CD4-positive, alpha-beta memory T cell (primary cell): Measurements from ENCODE around the gene CLDND1. TPM values are rescaled to one million over a fixed set of nuclear protein-coding genes. Genes with fewer than 3 reads are reported as not detected.
A peak's percentile ranks its signal among the peaks of the same experiment; 100 is the strongest.

Source experiments
- CTCF ChIA-PET: fragments of 350-600 bp; sonication (Branson Sonifier 250); formaldehyde crosslinking; loops from one replicate; lab custom pipeline; 2021; ENCODE audit warnings: inconsistent platforms; ENCODE audit not compliant: partially characterized antibody; lab: Charles Lee
- POLR2A ChIA-PET: fragments of 350-600 bp; sonication (Branson Sonifier 250); formaldehyde crosslinking; loops from one replicate; lab custom pipeline; 2021; ENCODE audit not compliant: partially characterized antibody; lab: Charles Lee
- DNase-seq, 5 donors: peaks; one replicate each; pipeline versions ENCODE4 v3.0.0 to v3.0.0-alpha.2; 2020 to 2022; ENCODE audit warnings: mixed read lengths in 1 of 5
- H3K27ac ChIP-seq: one replicate; pipeline ENCODE4 v1.7.0; 2013; ENCODE audit warnings: low read depth, low read length
- H3K27me3 ChIP-seq: 2 replicates; pipeline ENCODE4 v1.7.0; 2013; ENCODE audit warnings: mild to moderate bottlenecking, low read length, moderate library complexity; ENCODE audit not compliant: insufficient read depth
- H3K36me3 ChIP-seq: 2 replicates; pipeline ENCODE4 v1.7.0; 2013; ENCODE audit warnings: mild to moderate bottlenecking, low read length, moderate library complexity; ENCODE audit not compliant: insufficient read depth
- H3K4me1 ChIP-seq: 2 replicates; pipeline ENCODE4 v1.7.0; 2013; ENCODE audit warnings: mild to moderate bottlenecking, low read length, moderate library complexity; ENCODE audit not compliant: insufficient read depth
- H3K4me3 ChIP-seq, 2 donors: one replicate each; pipeline ENCODE4 v1.7.0; 2013; ENCODE audit warnings: low read length in 2 of 2, mild to moderate bottlenecking in 1 of 2
- H3K9me3 ChIP-seq, 2 donors: one replicate each; pipeline ENCODE4 v1.7.0; 2013; ENCODE audit warnings: low read length in 2 of 2, control low read depth in 1 of 2; ENCODE audit not compliant: control insufficient read depth in 1 of 2
- H3K27ac Mint-ChIP-seq, 7 donors: one replicate each; pipeline ENCODE4 v1.8.0; 2020 to 2021; ENCODE audit warnings: mixed read lengths in 7 of 7, mild to moderate bottlenecking in 6 of 7, inconsistent platforms in 3 of 7, moderate library complexity in 3 of 7
- H3K27me3 Mint-ChIP-seq, 2 donors: one replicate each; pipeline ENCODE4 v1.8.0; 2020 to 2021; ENCODE audit warnings: mixed read lengths in 2 of 2
- H3K36me3 Mint-ChIP-seq, 2 donors: one replicate each; pipeline ENCODE4 v1.8.0; 2020 to 2021; ENCODE audit warnings: mixed read lengths in 2 of 2, inconsistent platforms in 1 of 2, mild to moderate bottlenecking in 1 of 2
- H3K4me1 Mint-ChIP-seq, 4 donors: one replicate each; pipeline ENCODE4 v1.8.0; 2020 to 2021; ENCODE audit warnings: mixed read lengths in 4 of 4, mild to moderate bottlenecking in 1 of 4
- H3K4me3 Mint-ChIP-seq, 8 donors: one replicate each; pipeline ENCODE4 v1.8.0; 2020 to 2021; ENCODE audit warnings: mixed read lengths in 8 of 8, mild to moderate bottlenecking in 7 of 8, moderate library complexity in 6 of 8, inconsistent platforms in 3 of 8
- H3K9me3 Mint-ChIP-seq, 8 donors: one replicate each; pipeline ENCODE4 v1.8.0; 2020 to 2021; ENCODE audit warnings: mixed read lengths in 8 of 8, mild to moderate bottlenecking in 5 of 8, inconsistent platforms in 3 of 8, moderate library complexity in 1 of 8
- intact Hi-C: fragments of 100-400 bp; cut with micrococcal nuclease; formaldehyde crosslinking; loops from one replicate; pipeline ENCODE4 v1.15.1; 2023
- polyA plus RNA-seq, 2 donors: library from polyadenylated mRNA; unstranded; fragments of 300-500 nt; fragmentation: Illumina TruSeq; gene quantifications; one replicate each; pipeline ENCODE4 v1.2.3, GENCODE V29; 2021
- total RNA-seq, 2 experiments: library from RNA; stranded (reverse); gene quantifications; one replicate each; pipeline ENCODE4 v1.2.3, GENCODE V29; 2021

The CLDND1 gene
- total and polyA plus RNA-seq, 4 experiments from 2014 or later: 149 to 431 (median 333) TPM

- H3K4me1 Mint-ChIP-seq: peaks cover 44 to 77% (median 57%) of the 10 kb centered on the region in 4 donors
- DNase-seq: no peak
- intact Hi-C loops: no loop called here
- peaks cover 0 to 4% of the 10 kb centered on the region in 2 donors for H3K36me3 Mint-ChIP-seq
- H3K27me3 Mint-ChIP-seq: no peaks in the 10 kb centered on the region
- Histone ChIP-seq H3K27me3 (no peaks in the 10 kb centered on the region), H3K9me3 (no peaks in the 10 kb centered on the region), H3K36me3 (no peaks in the 10 kb centered on the region), H3K27ac (peak overlapping the region; percentile 38), H3K4me1 (peaks cover 79% of the 10 kb centered on the region), H3K4me3 (no peak overlapping the region)
- peak overlapping the region; percentile 70 to 97 (median 88) for H3K27ac Mint-ChIP-seq
- H3K9me3 Mint-ChIP-seq: peaks cover 0 to 2% (median 0%) of the 10 kb centered on the region in 8 donors
- peak overlapping the region in 5 of 8 donors; percentile 48 to 77 (median 52) for H3K4me3 Mint-ChIP-seq
- ChIA-PET CTCF (interaction anchor here (1.5 to 3.2 kb wide), 2 partner anchors 12 to 20 kb away, joined by 7 to 12 read pairs; no protein-coding TSS in a partner anchor), POLR2A (interaction anchor here (1.0 to 20.3 kb wide), 7 partner anchors 13 to 224 kb away, joined by 3 to 680 read pairs (median 72); partner anchors contain the start of genes CLDND1, CPOX and GPR15)
Observed at GRCh38 chr3:98552232-98553020, 29.7 kb upstream of the CLDND1 start.

- Histone ChIP-seq H3K4me3 (no peak overlapping the region), H3K27ac (peak overlapping the region; percentile 1), H3K36me3 (no peaks in the 10 kb centered on the region), H3K27me3 (no peaks in the 10 kb centered on the region), H3K9me3 (no peaks in the 10 kb centered on the region), H3K4me1 (peaks cover 73% of the 10 kb centered on the region)
- intact Hi-C loops: no loop called here
- CTCF ChIA-PET: interaction anchor here (0.8 to 3.2 kb wide), 4 partner anchors 10 to 29 kb away, joined by 3 to 13 read pairs (median 8); partner anchors contain the start of gene CLDND1
- peaks cover 0 to 4% of the 10 kb centered on the region in 2 donors for H3K36me3 Mint-ChIP-seq
- H3K27me3 Mint-ChIP-seq: no peaks in the 10 kb centered on the region
- peak overlapping the region in 3 of 8 donors; percentile 34 to 77 (median 48) for H3K4me3 Mint-ChIP-seq
- H3K27ac Mint-ChIP-seq: peak overlapping the region; percentile 70 to 97 (median 82)
- H3K9me3 Mint-ChIP-seq: peaks cover 0 to 2% (median 0%) of the 10 kb centered on the region in 8 donors
- POLR2A ChIA-PET: interaction anchor here (1.1 to 20.3 kb wide), 6 partner anchors 14 to 223 kb away, joined by 3 to 680 read pairs (median 71); partner anchors contain the start of genes CLDND1 and GPR15
- no peak for DNase-seq
- H3K4me1 Mint-ChIP-seq: peaks cover 38 to 71% (median 51%) of the 10 kb centered on the region in 4 donors
Observed at GRCh38 chr3:98551754-98552153, 29.1 kb upstream of the CLDND1 start.

- CTCF ChIA-PET: interaction anchor here (0.8 to 3.2 kb wide), 5 partner anchors 10 to 28 kb away, joined by 3 to 13 read pairs (median 5); partner anchors contain the start of gene CLDND1
- Mint-ChIP-seq H3K27ac (peak overlapping the region in 4 of 7 donors; percentile 43 to 97 (median 80)), H3K4me1 (peaks cover 34 to 68% (median 48%) of the 10 kb centered on the region in 4 donors), H3K9me3 (peaks cover 0 to 2% (median 0%) of the 10 kb centered on the region in 8 donors), H3K36me3 (peaks cover 0 to 4% of the 10 kb centered on the region in 2 donors), H3K27me3 (no peaks in the 10 kb centered on the region), H3K4me3 (peak overlapping the region in 1 of 8 donors; percentile 20)
- no peaks in the 10 kb centered on the region for H3K27me3 ChIP-seq
- POLR2A ChIA-PET: interaction anchor here (1.2 to 20.3 kb wide), 5 partner anchors 8 to 38 kb away, joined by 3 to 680 read pairs (median 8); partner anchors contain the start of gene CLDND1
- no peak overlapping the region for H3K4me3 ChIP-seq
- no peaks in the 10 kb centered on the region for H3K9me3 ChIP-seq
- DNase-seq: no peak
- H3K36me3 ChIP-seq: no peaks in the 10 kb centered on the region
- H3K4me1 ChIP-seq: peaks cover 71% of the 10 kb centered on the region
- intact Hi-C loops: no loop called here
- peak overlapping the region; percentile 1 for H3K27ac ChIP-seq
Observed at GRCh38 chr3:98551236-98551635, 28.5 kb upstream of the CLDND1 start.

- Histone ChIP-seq H3K27me3 (no peaks in the 10 kb centered on the region), H3K9me3 (no peaks in the 10 kb centered on the region), H3K27ac (no peak overlapping the region), H3K36me3 (no peaks in the 10 kb centered on the region), H3K4me1 (peaks cover 70% of the 10 kb centered on the region), H3K4me3 (no peak overlapping the region)
- H3K4me3 Mint-ChIP-seq: peak overlapping the region in 1 of 8 donors; percentile 20
- CTCF ChIA-PET: interaction anchor here (1.3 to 3.2 kb wide), 4 partner anchors 13 to 28 kb away, joined by 4 to 13 read pairs (median 8); partner anchors contain the start of gene CLDND1
- H3K4me1 Mint-ChIP-seq: peaks cover 33 to 68% (median 48%) of the 10 kb centered on the region in 4 donors
- H3K36me3 Mint-ChIP-seq: peaks cover 0 to 4% of the 10 kb centered on the region in 2 donors
- no peaks in the 10 kb centered on the region for H3K27me3 Mint-ChIP-seq
- peak overlapping the region in 6 of 7 donors; percentile 30 to 97 (median 53) for H3K27ac Mint-ChIP-seq
- no peak for DNase-seq
- intact Hi-C loops: no loop called here
- POLR2A ChIA-PET: interaction anchor here (1.2 to 20.3 kb wide), 5 partner anchors 9 to 37 kb away, joined by 3 to 680 read pairs (median 8); partner anchors contain the start of gene CLDND1
- H3K9me3 Mint-ChIP-seq: peaks cover 0 to 2% (median 0%) of the 10 kb centered on the region in 8 donors
Observed at GRCh38 chr3:98550833-98551232, 28.1 kb upstream of the CLDND1 start.

- no peak overlapping the region for H3K27ac ChIP-seq
- no peak for DNase-seq
- Mint-ChIP-seq H3K4me1 (peaks cover 22 to 48% (median 31%) of the 10 kb centered on the region in 4 donors), H3K4me3 (no peak overlapping the region), H3K36me3 (peaks cover 0 to 4% of the 10 kb centered on the region in 2 donors), H3K9me3 (peaks cover 0 to 2% (median 0%) of the 10 kb centered on the region in 8 donors), H3K27ac (peak overlapping the region in 2 of 7 donors; percentile 11 to 17), H3K27me3 (no peaks in the 10 kb centered on the region)
- CTCF ChIA-PET: interaction anchor here (2.1 kb wide), 1 partner anchor 24 kb away, joined by 4 read pairs; no protein-coding TSS in a partner anchor
- H3K27me3 ChIP-seq: no peaks in the 10 kb centered on the region
- H3K9me3 ChIP-seq: no peaks in the 10 kb centered on the region
- no peak overlapping the region for H3K4me3 ChIP-seq
- POLR2A ChIA-PET: interaction anchor here (3.5 to 20.3 kb wide), 3 partner anchors 16 to 35 kb away, joined by 26 to 680 read pairs (median 225); partner anchors contain the start of gene CLDND1
- no peaks in the 10 kb centered on the region for H3K36me3 ChIP-seq
- intact Hi-C loops: no loop called here
- H3K4me1 ChIP-seq: peaks cover 50% of the 10 kb centered on the region
Observed at GRCh38 chr3:98548544-98548943, 25.8 kb upstream of the CLDND1 start.

GRCh38 chr3:98545940-98546339, 23.2 kb upstream of the CLDND1 start:
- H3K4me1 ChIP-seq: peaks cover 31% of the 10 kb centered on the region
- H3K27me3 Mint-ChIP-seq: no peaks in the 10 kb centered on the region
- H3K4me3 Mint-ChIP-seq: peak overlapping the region in 7 of 8 donors; percentile 63 to 84 (median 78)
- no peaks in the 10 kb centered on the region for H3K9me3 ChIP-seq
- H3K4me3 ChIP-seq: peak overlapping the region in 1 of 2 donors; percentile 22
- peaks cover 0 to 6% (median 0%) of the 10 kb centered on the region in 8 donors for H3K9me3 Mint-ChIP-seq
- H3K4me1 Mint-ChIP-seq: peaks cover 13 to 26% (median 18%) of the 10 kb centered on the region in 4 donors
- H3K36me3 Mint-ChIP-seq: peaks cover 0 to 2% of the 10 kb centered on the region in 2 donors
- peak overlapping the region; percentile 25 to 85 (median 79) for H3K27ac Mint-ChIP-seq
- H3K36me3 ChIP-seq: no peaks in the 10 kb centered on the region
- H3K27ac ChIP-seq: no peak overlapping the region
- ChIA-PET POLR2A (interaction anchor here (0.7 to 3.5 kb wide), 10 partner anchors 9 to 724 kb away, joined by 3 to 26 read pairs (median 6); partner anchors contain the start of genes CLDND1, CPOX and CRYBG3), CTCF (interaction anchor here (1.4 to 2.1 kb wide), 5 partner anchors 9 to 28 kb away, joined by 3 to 7 read pairs (median 5); no protein-coding TSS in a partner anchor)
- DNase-seq: peak in 1 of 5 donors; percentile 47
- no peaks in the 10 kb centered on the region for H3K27me3 ChIP-seq
- intact Hi-C loops: no loop called here
